ENCODE results near the gene PYM1.

GRCh38 chr12:55965240-55965639 is 37.5 kb upstream of the PYM1 start:
- TF ChIP-seq CTCF (IDR thresholded peaks at IDR 0.05) (no peak), POLR2A (IDR thresholded peaks at IDR 0.05) (no peak)

Measured in thyroid gland (tissue), 4 donors.